CD4-positive, alpha-beta T cell treated with Interleukin-4 for 1 hour (primary cell): ENCODE data around the gene FOXO3.
"Not testable (repeated sequence)": the region's sequence is repeated elsewhere in the genome, so short reads cannot be mapped to it uniquely, and the experiment has no call there.

Experiments used
- DNase-seq, 2 donors: peaks; one replicate each; pipeline ENCODE4 v3.0.0-alpha.2; 2020 to 2022

The FOXO3 gene

DNA sequence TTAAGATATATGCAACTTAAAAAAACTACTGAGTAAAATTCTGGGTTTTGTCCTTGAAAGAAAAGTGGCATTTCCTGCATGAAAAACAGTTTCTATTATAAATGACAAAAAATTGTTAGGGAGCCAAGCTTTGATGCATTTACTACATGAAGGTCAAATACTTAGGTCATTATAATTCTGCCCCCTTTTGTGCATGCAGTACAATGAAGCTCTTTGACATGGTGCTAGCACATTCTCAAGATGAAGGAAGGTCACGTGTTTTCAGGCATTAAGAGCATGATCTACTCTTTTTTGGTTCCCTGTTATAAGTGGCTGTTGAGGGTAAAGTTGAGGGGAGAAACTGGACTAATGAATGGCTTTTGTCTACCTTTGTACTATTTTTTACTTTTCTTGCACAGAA is 72.7 kb downstream of the FOXO3 start:
- DNase-seq, result no peak

- peak; percentile 38 to 60 for DNase-seq
These were observed 74.9 kb downstream of the FOXO3 start for GRCh38 chr6:108635505-108636226.

DNA sequence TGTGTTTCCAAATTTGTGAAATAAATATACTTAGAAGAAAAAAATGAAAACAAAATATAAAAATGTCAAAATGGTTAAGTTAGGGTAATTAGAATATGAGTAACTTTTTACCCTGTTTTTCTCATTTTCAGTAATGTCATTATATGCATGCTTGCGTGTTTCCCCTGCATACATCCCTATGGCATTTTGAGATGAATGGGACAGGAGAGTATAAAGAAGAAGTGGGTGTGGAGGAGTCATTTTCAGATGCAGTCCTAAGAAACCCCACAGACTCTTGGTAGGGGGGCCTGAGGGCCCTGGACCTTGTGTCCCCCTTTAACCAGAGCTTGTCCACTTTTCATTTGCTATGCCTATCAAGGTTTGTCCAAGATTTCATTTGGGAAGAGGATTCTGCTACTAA is 77.2 kb downstream of the FOXO3 start:
- DNase-seq, result no peak

GRCh38 chr6:108638993-108639392 is 78.3 kb downstream of the FOXO3 start:
- no peak for DNase-seq

GRCh38 chr6:108640104-108640503 is 79.4 kb downstream of the FOXO3 start:
- DNase-seq, result no peak

GRCh38 chr6:108643184-108643583 is 82.5 kb downstream of the FOXO3 start:
- DNase-seq, result no peak

DNA sequence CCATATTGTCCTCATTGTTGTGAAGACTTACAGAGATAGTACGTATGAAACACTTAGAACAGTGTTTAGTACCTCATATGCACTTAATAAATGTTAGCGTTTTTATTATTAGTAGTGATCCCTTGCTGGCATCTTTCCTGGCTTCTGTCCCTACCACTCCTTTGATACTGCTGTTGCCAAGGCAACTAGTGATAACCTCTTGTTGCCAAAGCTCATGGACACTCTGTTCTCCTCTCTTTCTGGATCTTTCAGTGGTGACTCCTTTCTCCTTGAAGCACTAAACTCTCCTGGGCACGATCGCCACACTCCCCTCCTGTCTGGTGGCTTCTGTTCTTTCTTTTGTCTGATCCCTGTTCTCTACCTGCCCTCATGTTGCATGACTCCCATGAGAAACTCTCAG is 83.5 kb downstream of the FOXO3 start:
- DNase-seq, result no peak

GRCh38 chr6:108648191-108648590 is 87.5 kb downstream of the FOXO3 start:
- DNase-seq, result no peak

DNA sequence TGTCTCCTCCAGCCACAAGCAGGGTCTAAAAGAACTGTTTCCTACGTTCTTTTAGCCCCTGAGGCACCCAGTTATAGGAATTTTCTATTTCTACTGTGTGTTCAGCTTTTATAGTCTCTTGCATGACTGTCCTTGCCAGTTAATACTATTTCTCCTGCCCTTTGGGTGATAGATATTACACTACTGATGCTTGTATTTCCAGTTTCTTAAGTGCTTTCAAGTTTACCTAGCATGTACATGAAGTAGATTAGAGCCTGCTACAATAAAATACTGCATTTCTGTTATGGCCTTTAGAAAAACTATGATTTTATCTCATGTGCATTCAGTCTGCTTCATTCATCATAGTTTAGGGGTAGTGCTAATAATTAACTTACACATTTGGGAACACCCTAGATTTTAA is 89.6 kb downstream of the FOXO3 start:
- DNase-seq, result no peak

DNA sequence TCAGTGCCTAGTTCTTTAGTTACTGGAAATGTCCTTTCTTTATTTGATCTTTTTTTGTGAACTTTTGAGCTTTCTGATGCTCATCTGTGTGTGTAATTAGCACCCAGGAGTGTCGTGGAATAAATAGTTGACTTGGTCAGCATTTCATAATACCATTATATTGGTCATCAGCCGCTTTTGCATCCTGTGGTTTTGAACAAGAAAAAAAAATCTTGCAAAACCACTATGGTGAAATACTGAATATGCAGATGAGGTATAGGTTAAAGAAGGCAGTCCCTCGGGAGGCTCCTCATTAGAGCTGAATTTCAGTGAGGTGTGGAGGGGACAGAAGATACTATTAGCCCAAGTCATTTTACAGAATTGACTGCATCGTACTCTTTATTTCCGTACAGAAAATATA is 90.1 kb downstream of the FOXO3 start:
- DNase-seq, result no peak

DNA sequence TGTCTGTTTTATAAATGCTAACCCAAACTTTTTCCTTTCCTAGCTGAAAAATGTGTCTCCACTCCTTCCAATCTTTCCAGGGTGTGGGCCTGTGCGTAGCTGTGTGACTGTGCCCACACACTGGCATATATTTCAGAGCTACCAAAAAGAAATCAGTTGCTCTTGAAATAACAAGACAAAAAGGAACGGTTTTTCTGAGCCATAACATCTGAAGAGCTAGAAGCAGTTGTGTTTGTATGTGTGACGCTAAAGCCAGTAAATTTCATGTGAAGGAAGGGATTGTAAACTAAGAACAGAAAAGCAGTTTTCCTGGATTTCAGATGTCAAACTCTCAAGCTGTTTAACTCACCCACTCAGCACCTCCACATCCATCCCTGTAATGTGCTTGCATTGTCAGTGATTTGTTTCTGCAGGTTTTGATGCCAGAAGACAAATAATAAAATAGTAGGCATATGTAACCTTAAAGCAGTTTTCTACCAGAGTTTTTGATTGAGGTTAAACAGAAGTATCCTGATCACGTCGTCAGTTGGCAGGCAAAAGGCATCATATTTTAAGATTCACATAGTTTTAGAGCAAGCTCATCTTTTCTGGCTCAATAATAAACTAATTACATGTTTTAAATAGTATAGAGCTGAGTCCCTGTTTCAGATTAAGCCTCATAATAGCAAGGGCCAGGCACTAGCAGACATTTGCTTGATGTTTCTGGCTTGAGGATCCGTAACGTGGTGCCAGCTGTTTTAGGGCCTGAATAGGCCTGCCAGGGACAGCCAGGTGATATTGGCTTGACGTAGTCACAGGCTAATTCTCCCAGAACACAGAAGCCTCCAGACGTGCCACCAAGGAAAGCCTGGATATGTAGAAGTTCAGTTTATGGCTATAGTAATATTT is 90.9 kb downstream of the FOXO3 start:
- no peak for DNase-seq

DNA sequence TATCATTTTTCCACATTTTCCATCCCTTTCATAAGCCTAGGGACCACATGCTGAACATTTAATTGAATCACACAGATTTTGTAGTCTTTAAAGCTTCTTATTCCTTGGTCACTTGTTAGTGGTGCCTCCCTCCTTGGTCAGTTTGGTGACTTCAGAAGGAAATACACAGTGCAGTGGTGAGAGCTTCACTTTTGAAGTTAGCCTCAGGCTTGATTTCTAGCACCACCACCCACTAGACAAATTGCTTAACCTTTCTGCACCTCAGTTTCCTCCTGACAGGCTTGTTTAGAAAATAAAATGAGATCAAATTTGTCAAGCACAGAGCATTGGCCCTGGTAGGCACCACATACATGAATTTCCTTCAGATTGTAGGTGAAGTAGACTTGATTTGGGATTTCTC is 91.7 kb downstream of the FOXO3 start:
- no peak for DNase-seq

DNA sequence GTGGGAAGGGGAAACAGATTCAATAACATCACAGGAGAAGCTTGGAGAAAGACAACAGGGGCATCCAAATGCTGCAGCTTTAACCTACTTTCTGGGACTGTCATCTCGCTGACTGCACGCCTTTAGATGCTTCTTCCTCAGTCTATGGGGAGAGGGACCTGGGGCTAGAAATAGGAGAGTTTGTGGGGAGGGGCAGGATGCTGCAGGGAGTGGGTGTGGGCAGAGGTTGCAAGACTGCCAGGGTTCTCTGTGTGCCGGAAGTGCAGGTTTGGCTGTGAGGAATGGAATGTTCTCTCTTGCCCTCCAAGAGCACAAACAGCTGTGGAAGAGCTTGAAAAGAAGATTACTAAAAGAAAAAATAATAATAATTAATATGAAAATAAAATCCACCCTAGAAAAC is 93.2 kb downstream of the FOXO3 start:
- DNase-seq, result no peak

GRCh38 chr6:108654465-108655106 is 93.9 kb downstream of the FOXO3 start:
- DNase-seq, result no peak

DNA sequence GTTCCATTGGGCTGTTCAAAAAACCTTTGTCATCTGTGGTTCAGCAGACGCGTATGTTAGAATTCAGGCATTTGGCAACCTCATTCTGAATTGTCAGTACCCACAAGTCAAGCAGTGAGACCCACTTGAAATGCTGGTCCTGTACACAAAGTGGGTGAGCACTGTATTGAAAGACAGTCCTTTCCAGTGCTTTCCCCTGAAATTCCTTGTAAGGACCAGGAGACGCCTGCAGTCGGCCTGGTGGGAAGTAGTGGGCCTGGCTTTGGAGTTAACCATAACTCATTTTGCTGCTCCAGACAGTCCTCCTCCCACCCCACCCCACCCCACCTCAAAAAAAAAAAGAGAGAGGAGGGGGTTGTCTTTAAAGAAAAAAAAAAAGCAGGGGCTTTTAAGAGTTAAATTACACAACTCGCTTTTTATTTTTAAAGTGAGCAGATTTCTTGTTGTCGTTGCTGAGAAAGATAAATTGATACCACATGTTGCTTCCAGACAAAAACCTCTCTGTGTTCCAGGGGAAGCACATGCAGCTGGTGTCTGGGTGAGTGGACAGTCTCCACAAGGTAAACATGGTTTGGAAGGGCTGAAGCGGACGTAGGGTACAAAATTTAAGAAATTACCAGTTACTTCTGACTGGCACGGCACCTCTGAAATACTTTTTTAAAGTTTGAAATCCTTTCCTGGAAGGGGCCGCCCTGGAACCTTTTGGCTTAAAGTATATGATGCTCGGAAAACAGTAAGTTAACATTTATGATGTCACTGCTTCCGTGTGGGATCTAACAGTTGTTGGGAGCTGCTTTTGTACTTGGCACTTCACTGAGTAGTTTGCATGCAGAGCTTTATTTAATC is 95.3 kb downstream of the FOXO3 start:
- DNase-seq, result no peak

DNA sequence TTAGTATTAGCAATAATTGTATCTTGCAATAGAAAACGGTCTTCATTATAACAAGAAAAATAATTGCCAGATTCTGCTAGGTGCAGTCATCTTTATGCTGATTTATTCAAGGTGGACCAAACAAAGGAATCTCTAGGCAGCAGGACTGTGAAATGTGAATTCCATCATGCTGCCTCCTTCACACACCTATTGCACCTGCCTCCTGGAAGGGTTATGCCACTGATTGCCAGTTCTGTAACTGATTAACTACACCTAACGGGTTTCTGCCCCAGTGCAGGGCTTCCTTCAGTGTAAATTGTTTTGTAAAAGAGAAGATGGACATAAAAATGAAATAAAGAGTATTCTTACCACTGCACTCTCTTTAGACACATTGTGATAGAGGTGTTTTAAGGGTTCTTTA is 96.1 kb downstream of the FOXO3 start:
- DNase-seq, result no peak

GRCh38 chr6:108658174-108658573 is 97.5 kb downstream of the FOXO3 start:
- DNase-seq, result no peak

DNA sequence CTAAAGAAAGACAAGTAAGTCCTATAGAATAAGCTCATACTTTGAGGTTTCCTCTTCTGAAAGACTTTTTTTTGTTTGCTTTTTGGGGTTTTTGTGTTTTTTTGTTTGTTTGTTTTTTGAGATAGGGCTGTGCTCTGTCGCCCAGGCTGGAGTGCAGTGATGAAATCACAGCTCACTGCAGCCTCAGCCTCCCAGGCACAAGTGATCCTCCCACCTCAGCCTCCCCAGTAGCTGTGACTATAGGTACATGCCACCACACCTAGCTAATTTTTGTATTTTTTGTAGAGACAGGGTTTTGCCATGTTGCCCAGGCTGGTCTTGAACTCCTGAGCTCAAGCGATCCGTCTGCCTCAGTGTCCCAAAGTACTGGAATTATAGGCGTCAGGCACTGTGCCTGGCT is 98.1 kb downstream of the FOXO3 start:
- DNase-seq, result not testable (repeated sequence)

DNA sequence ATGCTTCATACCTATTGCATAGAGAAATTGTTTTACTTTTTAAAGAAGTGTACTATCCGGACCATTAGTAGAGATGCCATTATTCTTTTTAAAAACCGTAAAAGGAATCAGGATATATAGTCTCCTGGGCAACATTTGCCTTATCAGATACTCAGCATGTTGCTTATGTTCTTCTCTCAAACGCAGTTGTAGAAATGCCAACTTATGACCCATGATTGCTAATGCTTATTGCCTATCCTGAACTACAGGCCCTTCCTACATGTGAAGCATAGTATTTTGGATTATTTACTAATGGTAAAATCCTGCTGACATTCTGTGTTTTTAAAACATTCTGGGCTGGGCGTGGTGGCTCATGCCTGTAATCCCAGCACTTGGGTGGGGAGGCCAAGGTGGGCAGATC is 99.5 kb downstream of the FOXO3 start:
- no peak for DNase-seq

DNA sequence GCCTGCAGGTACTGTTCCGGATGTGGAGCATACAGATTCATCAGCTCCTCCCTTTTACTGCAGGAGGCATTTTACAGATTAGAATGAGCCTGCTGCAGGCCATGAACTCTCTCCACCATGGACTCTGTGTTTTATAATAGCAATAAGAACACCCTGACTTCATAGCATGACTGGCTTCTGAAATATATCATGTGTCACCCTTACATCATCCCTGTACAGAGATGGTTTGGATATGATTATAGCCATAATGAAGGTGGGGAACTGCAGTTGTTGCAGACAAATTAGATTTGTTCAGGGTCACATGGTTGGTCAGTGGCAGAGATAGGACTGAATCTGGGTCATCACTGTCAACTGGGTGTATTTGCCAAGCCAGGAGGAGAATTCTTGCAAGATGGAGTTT is 100.7 kb downstream of the FOXO3 start:
- DNase-seq, result no peak

GRCh38 chr6:108661982-108662381 is 101.3 kb downstream of the FOXO3 start:
- no peak for DNase-seq

- DNase-seq, result no peak
These were observed 102.0 kb downstream of the FOXO3 start for GRCh38 chr6:108662702-108663101.
